Gastroesophageal sphincter (tissue), 4 donors: ENCODE data around the gene ULK3. TPM values are rescaled to one million over a fixed set of nuclear protein-coding genes. Genes with fewer than 3 reads are reported as not detected.

Experiments
- ATAC-seq: fragments of 150-250 bp; one replicate; pipeline ENCODE4 v1.9.1; 2016; ENCODE audit warnings: mild to moderate bottlenecking, moderate library complexity
- H3K27ac ChIP-seq, 4 donors: fragments of 200-600 bp; sonication (generic) in 3 of 4; 1 replicate in 3 of 4; 2 replicates in 1 of 4; pipeline ENCODE4 v1.5.1; 2016 to 2019
- H3K27me3 ChIP-seq: fragments of 200-600 bp; sonication (generic); one replicate; pipeline ENCODE4 v1.5.1; 2019
- H3K36me3 ChIP-seq, 2 donors: fragments of 200-600 bp; sonication (generic); one replicate each; pipeline ENCODE4 v1.5.1; 2019; ENCODE audit warnings: control low read depth in 1 of 2
- H3K4me1 ChIP-seq, 3 donors: fragments of 200-600 bp; sonication (generic); 1 replicate in 2 of 3; 2 replicates in 1 of 3; pipeline ENCODE4 v1.5.1; 2016 to 2019; ENCODE audit warnings: control low read depth in 2 of 3
- H3K4me3 ChIP-seq, 2 donors: fragments of 200-600 bp; sonication (generic); one replicate each; pipeline ENCODE4 v1.5.1; 2019; ENCODE audit warnings: mild to moderate bottlenecking in 1 of 2, moderate library complexity in 1 of 2
- H3K9me3 ChIP-seq, 3 donors: fragments of 200-600 bp; sonication (generic); one replicate each; pipeline ENCODE4 v1.5.1; 2017 to 2019; ENCODE audit warnings: control low read depth in 2 of 3
- CTCF ChIP-seq, 4 experiments: fragments of 200-600 bp in 2 of 4; fragments of 450-650 bp in 2 of 4; sonication (generic) in 1 of 4; IDR thresholded peaks; one replicate each; pipeline ENCODE4 v1.5.1; 2017 to 2019; ENCODE audit warnings: antibody characterized with exemption in 4 of 4, mild to moderate bottlenecking in 2 of 4, moderate library complexity in 2 of 4
- EP300 ChIP-seq: sonication (generic); formaldehyde crosslinking; IDR thresholded peaks from one replicate; pipeline ENCODE4 v1.6.1; 2017; ENCODE audit warnings: antibody characterized with exemption, mild to moderate bottlenecking
- POLR2A ChIP-seq, 2 donors: fragments of 450-650 bp; IDR thresholded peaks; one replicate each; pipeline ENCODE4 v1.6.1; 2017; ENCODE audit warnings: antibody characterized with exemption in 2 of 2, mild to moderate bottlenecking in 2 of 2, moderate library complexity in 1 of 2
- POLR2AphosphoS5 ChIP-seq: sonication (generic); formaldehyde crosslinking; IDR thresholded peaks from one replicate; pipeline ENCODE4 v1.6.1; 2017; ENCODE audit warnings: antibody characterized with exemption
- WGBS, 2 donors: methylation state at CpG; one replicate each; pipeline ENCODE4 v1.1.5; 2018; ENCODE audit warnings: low coverage in 1 of 2; 5-methylcytosine and 5-hydroxymethylcytosine counted together
- total RNA-seq, 4 donors: library from RNA; depleted of rRNA; stranded (reverse); fragments of >200 nt; gene quantifications; one replicate each; pipeline ENCODE4 v1.1.0, GENCODE V29; 2016

Gene ULK3
- total RNA-seq, 4 donors from 2014 or later: 26.4 to 51.8 (median 32.7) TPM

GRCh38 chr15:74884428-74885223, 41.7 kb upstream of the ULK3 start:
- Histone ChIP-seq H3K4me3 (no peak overlapping the region), H3K4me1 (peaks cover 0 to 12% (median 6%) of the 10 kb centered on the region in 3 donors), H3K27ac (no peak overlapping the region), H3K36me3 (no peaks in the 10 kb centered on the region), H3K27me3 (no peaks in the 10 kb centered on the region), H3K9me3 (no peaks in the 10 kb centered on the region)
- no peak for TF ChIP-seq POLR2A (IDR thresholded peaks at IDR 0.05)
- TF ChIP-seq POLR2AphosphoS5: no peak
- no peak for TF ChIP-seq CTCF (IDR thresholded peaks at IDR 0.05)
- no peak for TF ChIP-seq EP300
- WGBS, 2 donors: 71 to 87% methylated on average over 2 to 4 of the region's 4 CpGs
- no peak for ATAC-seq

GRCh38 chr15:74882528-74882927, 39.6 kb upstream of the ULK3 start:
- Histone ChIP-seq H3K27ac (no peak overlapping the region), H3K36me3 (no peaks in the 10 kb centered on the region), H3K9me3 (no peaks in the 10 kb centered on the region), H3K4me1 (no peaks in the 10 kb centered on the region), H3K4me3 (no peak overlapping the region), H3K27me3 (no peaks in the 10 kb centered on the region)
- 98 to 100% methylated on average over 1 to 6 of the region's 6 CpGs for WGBS, 2 donors
- no peak for TF ChIP-seq EP300
- TF ChIP-seq CTCF (IDR thresholded peaks at IDR 0.05): no peak
- no peak for TF ChIP-seq POLR2A (IDR thresholded peaks at IDR 0.05)
- no peak for TF ChIP-seq POLR2AphosphoS5
- ATAC-seq: no peak

GRCh38 chr15:74878273-74878672, 35.3 kb upstream of the ULK3 start:
- TF ChIP-seq POLR2AphosphoS5: no peak
- TF ChIP-seq POLR2A (IDR thresholded peaks at IDR 0.05): no peak
- TF ChIP-seq CTCF (IDR thresholded peaks at IDR 0.05): no peak
- no peak for TF ChIP-seq EP300
- Histone ChIP-seq H3K9me3 (no peaks in the 10 kb centered on the region), H3K36me3 (no peaks in the 10 kb centered on the region), H3K4me3 (no peak overlapping the region), H3K27me3 (no peaks in the 10 kb centered on the region), H3K27ac (no peak overlapping the region), H3K4me1 (peaks cover 0 to 6% (median 0%) of the 10 kb centered on the region in 3 donors)
- 73 to 82% methylated on average over 2 to 4 of the region's 4 CpGs for WGBS, 2 donors
- no peak for ATAC-seq

GRCh38 chr15:74873756-74874424, 30.9 kb upstream of the ULK3 start:
- Histone ChIP-seq H3K4me3 (peak overlapping the region; percentile 41 to 71), H3K36me3 (no peaks in the 10 kb centered on the region), H3K27me3 (no peaks in the 10 kb centered on the region), H3K9me3 (no peaks in the 10 kb centered on the region), H3K27ac (peak overlapping the region in 3 of 4 donors; percentile 94 to 96 (median 95)), H3K4me1 (peaks cover 2 to 43% (median 30%) of the 10 kb centered on the region in 3 donors)
- no peak for ATAC-seq
- no peak for TF ChIP-seq EP300
- 25 to 39% methylated on average over 6 to 11 of the region's 16 CpGs for WGBS, 2 donors

- Histone ChIP-seq H3K27ac (peak within 1 kb of the TSS; percentile 54 to 96 (median 94)), H3K9me3 (no peaks in the 10 kb centered on the region), H3K4me1 (peaks cover 2 to 50% (median 37%) of the 10 kb centered on the region in 3 donors), H3K36me3 (no peaks in the 10 kb centered on the region), H3K4me3 (peak within 1 kb of the TSS; percentile 41 to 71), H3K27me3 (no peaks in the 10 kb centered on the region)
- WGBS, 2 donors: 0% methylated on average over 1 of the region's 52 CpGs; no CpG with 5 or more reads in 1 of the 2 donors
- peak; percentile 96 for ATAC-seq
- TF ChIP-seq POLR2A (IDR thresholded peaks at IDR 0.05): peak; percentile 57 to 79
- TF ChIP-seq POLR2AphosphoS5: peak; percentile 80
- no peak for TF ChIP-seq EP300
- TF ChIP-seq CTCF (IDR thresholded peaks at IDR 0.05): no peak
These were observed 30.2 kb upstream of the ULK3 start, which contains the start of gene SCAMP2 for GRCh38 chr15:74873036-74873755. Gene SCAMP2 (minus strand): TSS chr15:74873365. CDS start chr15:74873255, 110 bp downstream.
